Fibroblast of the aortic adventitia (primary cell): ENCODE results near the gene PPM1E. TPM values are rescaled to one million over a fixed set of nuclear protein-coding genes. Genes with fewer than 3 reads are reported as not detected.

Source experiments
- DNase-seq: peaks from one replicate; pipeline ENCODE4 v3.0.0-alpha.2; 2010; ENCODE audit warnings: low read depth
- H3K4me3 ChIP-seq: 2 replicates; pipeline ENCODE4 v1.5.1; 2011; ENCODE audit warnings: low read depth, mild to moderate bottlenecking, control low read depth, low read length, moderate library complexity
- CTCF ChIP-seq: IDR thresholded peaks from 2 replicates; pipeline ENCODE4 v1.5.1; 2011; ENCODE audit warnings: mild to moderate bottlenecking, low read length, control low read depth, inconsistent platforms; ENCODE audit not compliant: insufficient read depth
- total RNA-seq: library from RNA; depleted of rRNA; stranded (reverse); fragments of >200 nt; gene quantifications from 2 replicates; pipeline ENCODE4 v1.2.3, GENCODE V29; 2012; ENCODE audit warnings: low replicate concordance

The PPM1E gene
- total RNA-seq, 1 donor: 0.45 TPM

- no peak for DNase-seq
- no peak overlapping the region for H3K4me3 ChIP-seq
- TF ChIP-seq CTCF: no peak
These were observed 256.3 kb downstream of the PPM1E start for GRCh38 chr17:59011975-59012374.

- no peak overlapping the region for H3K4me3 ChIP-seq
- no peak for TF ChIP-seq CTCF
- DNase-seq: no peak
These were observed 262.4 kb downstream of the PPM1E start for GRCh38 chr17:59018019-59018418.

- no peak for DNase-seq
- no peak overlapping the region for H3K4me3 ChIP-seq
- TF ChIP-seq CTCF: no peak
These were observed 269.3 kb downstream of the PPM1E start for GRCh38 chr17:59024916-59025315.

- no peak for TF ChIP-seq CTCF
- no peak for DNase-seq
- no peak overlapping the region for H3K4me3 ChIP-seq
These were observed 270.7 kb downstream of the PPM1E start for GRCh38 chr17:59026176-59026939.

GRCh38 chr17:59027750-59028149 is 272.1 kb downstream of the PPM1E start:
- no peak for TF ChIP-seq CTCF
- DNase-seq: no peak

GRCh38 chr17:59028328-59028727 is 272.7 kb downstream of the PPM1E start:
- H3K4me3 ChIP-seq: no peak overlapping the region
- no peak for TF ChIP-seq CTCF
- no peak for DNase-seq

More at GRCh38 chr17:59027750-59028149, 272.1 kb downstream of the PPM1E start:
- no peak overlapping the region for H3K4me3 ChIP-seq

- no peak for DNase-seq
- no peak for TF ChIP-seq CTCF
- no peak overlapping the region for H3K4me3 ChIP-seq
These were observed 275.2 kb downstream of the PPM1E start for GRCh38 chr17:59030811-59031210.
